H9 (cell line): ENCODE measurements around the gene TIAL1. TPM values are rescaled to one million over a fixed set of nuclear protein-coding genes. Genes with fewer than 3 reads are reported as not detected.
A peak's percentile ranks its signal among the peaks of the same experiment; 100 is the strongest.

Source experiments
- DNase-seq: peaks from one replicate; pipeline ENCODE4 v3.0.0-alpha.2; 2017
- H2AFZ ChIP-seq: one replicate; pipeline ENCODE4 v1.6.1; 2013; ENCODE audit warnings: mild to moderate bottlenecking, low read length, control low read depth, moderate library complexity
- H2AK5ac ChIP-seq: 2 replicates; pipeline ENCODE4 v1.6.1; 2013; ENCODE audit warnings: low read length, control low read depth, mixed read lengths; ENCODE audit not compliant: insufficient read length
- H2BK120ac ChIP-seq: one replicate; pipeline ENCODE4 v1.6.1; 2013; ENCODE audit warnings: low read depth, mild to moderate bottlenecking, low read length, control low read depth, inconsistent platforms; ENCODE audit not compliant: poor library complexity, severe bottlenecking
- H2BK12ac ChIP-seq: 2 replicates; pipeline ENCODE4 v1.6.1; 2013; ENCODE audit warnings: low read length, control low read depth, mixed read lengths, low read depth; ENCODE audit not compliant: insufficient read length
- H2BK15ac ChIP-seq: 2 replicates; pipeline ENCODE4 v1.6.1; 2013; ENCODE audit warnings: low read depth, low read length, control low read depth
- H2BK20ac ChIP-seq: one replicate; pipeline ENCODE4 v1.6.1; 2013; ENCODE audit warnings: low read depth, mild to moderate bottlenecking, low read length, control low read depth, inconsistent platforms; ENCODE audit not compliant: poor library complexity, severe bottlenecking
- H2BK5ac ChIP-seq: 2 replicates; pipeline ENCODE4 v1.6.1; 2013; ENCODE audit warnings: low read length, control low read depth, mixed read lengths; ENCODE audit not compliant: insufficient read length
- H3K14ac ChIP-seq: 2 replicates; pipeline ENCODE4 v1.6.1; 2013; ENCODE audit warnings: low read length, control low read depth; ENCODE audit not compliant: insufficient read depth
- H3K18ac ChIP-seq: 2 replicates; pipeline ENCODE4 v1.6.1; 2013; ENCODE audit warnings: low read depth, mild to moderate bottlenecking, mixed read lengths, low read length, control low read depth; ENCODE audit not compliant: insufficient read length
- H3K23ac ChIP-seq: 2 replicates; pipeline ENCODE4 v1.6.1; 2013; ENCODE audit warnings: low read length, control low read depth, mixed read lengths, low read depth; ENCODE audit not compliant: insufficient read length
- H3K23me2 ChIP-seq: 2 replicates; pipeline ENCODE4 v1.6.1; 2013; ENCODE audit warnings: low read depth, mild to moderate bottlenecking, mixed read lengths, low read length, control low read depth; ENCODE audit not compliant: insufficient read length, poor library complexity, severe bottlenecking
- H3K27ac ChIP-seq: 2 replicates; pipeline ENCODE4 v1.5.1; 2013; ENCODE audit warnings: low read length, control low read depth, mixed read lengths, low read depth; ENCODE audit not compliant: insufficient read length
- H3K27me3 ChIP-seq: 2 replicates; pipeline ENCODE4 v1.6.1; 2013; ENCODE audit warnings: low read length, control low read depth, inconsistent platforms; ENCODE audit not compliant: insufficient read depth
- H3K4ac ChIP-seq: 2 replicates; pipeline ENCODE4 v1.6.1; 2013; ENCODE audit warnings: low read depth, mild to moderate bottlenecking, control low read depth, inconsistent platforms, low read length, moderate library complexity
- H3K4me1 ChIP-seq: 2 replicates; pipeline ENCODE4 v1.6.1; 2013; ENCODE audit warnings: low read length, control low read depth, inconsistent platforms; ENCODE audit not compliant: insufficient read depth
- H3K4me2 ChIP-seq: 2 replicates; pipeline ENCODE4 v1.6.1; 2013; ENCODE audit warnings: low read length, control low read depth, mixed read lengths; ENCODE audit not compliant: insufficient read length, insufficient read depth
- H3K56ac ChIP-seq: 2 replicates; pipeline ENCODE4 v1.6.1; 2013; ENCODE audit warnings: low read depth, mild to moderate bottlenecking, mixed read lengths, low read length, control low read depth; ENCODE audit not compliant: insufficient read length
- H3K79me1 ChIP-seq: 2 replicates; pipeline ENCODE4 v1.6.1; 2013; ENCODE audit warnings: low read depth, mild to moderate bottlenecking, moderate library complexity, low read length, control low read depth, inconsistent platforms; ENCODE audit not compliant: insufficient read depth, poor library complexity, severe bottlenecking
- H3K79me2 ChIP-seq: 2 replicates; pipeline ENCODE4 v1.6.1; 2013; ENCODE audit warnings: low read length, control low read depth, inconsistent platforms; ENCODE audit not compliant: insufficient read depth
- H3K9ac ChIP-seq: 2 replicates; pipeline ENCODE4 v1.6.1; 2013; ENCODE audit warnings: low read length, control low read depth, mixed read lengths; ENCODE audit not compliant: insufficient read length; ENCODE audit errors: extremely low read depth
- H3K9me3 ChIP-seq: one replicate; pipeline ENCODE4 v1.6.1; 2013; ENCODE audit warnings: low read depth, low read length, inconsistent platforms; ENCODE audit not compliant: control insufficient read depth
- H3T11ph ChIP-seq: one replicate; pipeline ENCODE4 v1.6.1; 2013; ENCODE audit warnings: mild to moderate bottlenecking, low read length, control low read depth, inconsistent platforms
- H4K20me1 ChIP-seq: one replicate; pipeline ENCODE4 v1.6.1; 2013; ENCODE audit not compliant: control insufficient read depth, insufficient read length, insufficient read depth
- H4K5ac ChIP-seq: 2 replicates; pipeline ENCODE4 v1.6.1; 2013; ENCODE audit warnings: low read depth, mild to moderate bottlenecking, mixed read lengths, low read length, control low read depth; ENCODE audit not compliant: insufficient read length
- H4K8ac ChIP-seq: replicated peaks from 2 replicates; pipeline ENCODE4 v1.6.1; 2013; ENCODE audit warnings: low read length, control low read depth, mixed read lengths, low read depth; ENCODE audit not compliant: insufficient read length
- H4K91ac ChIP-seq: 2 replicates; pipeline ENCODE4 v1.6.1; 2013; ENCODE audit warnings: low read depth, mild to moderate bottlenecking, moderate library complexity, mixed read lengths, low read length, control low read depth; ENCODE audit not compliant: insufficient read length
- H3K27ac Mint-ChIP-seq, 3 experiments: 2 replicates in 2 of 3; 3 replicates in 1 of 3; pipeline ENCODE4 v1.8.0; 2020 to 2021; ENCODE audit warnings: mixed read lengths in 3 of 3, mild to moderate bottlenecking in 1 of 3, moderate library complexity in 1 of 3
- H3K27me3 Mint-ChIP-seq: 2 replicates; pipeline ENCODE4 v1.8.0; 2021; ENCODE audit warnings: low read depth, mild to moderate bottlenecking, moderate library complexity, mixed read lengths
- H3K36me3 Mint-ChIP-seq, 3 experiments: 2 replicates in 2 of 3; 3 replicates in 1 of 3; pipeline ENCODE4 v1.8.0; 2020 to 2021; ENCODE audit warnings: low read depth in 3 of 3, mixed read lengths in 3 of 3; ENCODE audit not compliant: insufficient read depth in 1 of 3
- H3K4me1 Mint-ChIP-seq, 2 experiments: 2 replicates each; pipeline ENCODE4 v1.8.0; 2020; ENCODE audit warnings: mixed read lengths in 2 of 2
- H3K4me3 Mint-ChIP-seq, 2 experiments: 2 replicates in 1 of 2; 3 replicates in 1 of 2; pipeline ENCODE4 v1.8.0; 2020 to 2021; ENCODE audit warnings: mild to moderate bottlenecking in 2 of 2, mixed read lengths in 2 of 2, moderate library complexity in 1 of 2
- H3K9me3 Mint-ChIP-seq, 2 experiments: 2 replicates in 1 of 2; 3 replicates in 1 of 2; pipeline ENCODE4 v1.8.0; 2020; ENCODE audit warnings: mild to moderate bottlenecking in 2 of 2, mixed read lengths in 2 of 2, moderate library complexity in 1 of 2
- WGBS: extraction: QIAGEN DNeasy Blood & Tissue Kit; methylation state at CpG from one replicate; pipeline ENCODE4 v1.1.7; 2013; ENCODE audit warnings: missing lambda C conversion rate, low lambda C conversion rate, mixed read lengths; ENCODE audit not compliant: insufficient read length; ENCODE audit errors: extremely low coverage; 5-methylcytosine and 5-hydroxymethylcytosine counted together
- total RNA-seq: library from RNA; stranded (reverse); gene quantifications from 2 replicates; pipeline ENCODE4 v1.2.1, GENCODE V29; 2021
- TF ChIP-seq, protein P1 (sequence below): fragments of 200-600 bp; sonication (generic); conservative IDR thresholded peaks from 3 replicates; pipeline ENCODE4 v1.8.0; 2021; ENCODE audit warnings: antibody characterized with exemption, mild to moderate bottlenecking

Gene TIAL1
- total RNA-seq, 1 experiment from 2014 or later: 146 TPM

DNA sequence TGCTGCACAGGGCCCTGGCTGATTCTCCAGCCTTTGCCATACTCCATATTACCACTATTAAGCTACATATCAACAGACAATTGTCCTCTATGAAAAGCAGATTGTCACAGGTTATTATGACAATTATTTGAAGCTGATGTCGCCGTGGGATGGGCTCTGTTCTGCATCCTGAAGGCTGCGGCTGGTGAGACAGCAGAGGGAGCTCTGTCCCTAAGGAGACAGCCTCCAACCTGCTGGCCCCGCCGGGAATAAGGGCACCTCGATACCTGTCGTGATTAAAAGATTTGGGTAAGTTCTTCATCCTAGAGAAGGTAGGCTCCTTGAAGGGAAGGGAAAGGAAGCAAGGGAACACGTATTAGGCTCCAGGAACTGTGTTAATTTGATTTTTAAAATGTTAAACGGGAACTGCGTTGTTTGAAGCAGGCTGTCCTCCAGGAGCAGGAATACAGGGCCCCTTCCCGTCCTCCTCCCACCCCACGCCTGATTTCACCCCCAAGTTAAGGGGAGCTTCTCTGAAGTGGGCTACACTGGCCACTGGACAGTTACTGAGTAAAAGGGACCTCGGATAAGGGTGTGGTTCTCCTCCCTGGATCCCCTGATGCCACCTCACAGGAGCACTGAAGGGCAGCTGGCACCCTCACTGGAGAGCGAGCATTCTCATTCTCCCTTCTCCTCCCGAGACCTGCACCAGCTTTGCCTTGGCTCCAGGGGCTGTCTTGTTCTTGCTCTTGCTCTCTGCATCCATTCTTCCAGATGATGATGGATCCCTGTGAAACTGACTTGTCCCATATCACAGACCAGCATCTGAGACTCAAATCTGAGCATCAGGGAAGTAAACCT, 11.8 kb upstream of the TIAL1 start:
- no peak overlapping the region for H3K23ac ChIP-seq
- no peak overlapping the region for H2BK120ac ChIP-seq
- DNase-seq: peak; percentile 55
- H3K9me3 Mint-ChIP-seq: peaks cover 3 to 9% of the 10 kb centered on the region in 2 experiments
- peaks cover 2 to 6% of the 10 kb centered on the region in 2 experiments for H3K4me1 Mint-ChIP-seq
- H4K5ac ChIP-seq: no peak overlapping the region
- no peaks in the 10 kb centered on the region for H3K79me2 ChIP-seq
- TF ChIP-seq, protein P1, sequence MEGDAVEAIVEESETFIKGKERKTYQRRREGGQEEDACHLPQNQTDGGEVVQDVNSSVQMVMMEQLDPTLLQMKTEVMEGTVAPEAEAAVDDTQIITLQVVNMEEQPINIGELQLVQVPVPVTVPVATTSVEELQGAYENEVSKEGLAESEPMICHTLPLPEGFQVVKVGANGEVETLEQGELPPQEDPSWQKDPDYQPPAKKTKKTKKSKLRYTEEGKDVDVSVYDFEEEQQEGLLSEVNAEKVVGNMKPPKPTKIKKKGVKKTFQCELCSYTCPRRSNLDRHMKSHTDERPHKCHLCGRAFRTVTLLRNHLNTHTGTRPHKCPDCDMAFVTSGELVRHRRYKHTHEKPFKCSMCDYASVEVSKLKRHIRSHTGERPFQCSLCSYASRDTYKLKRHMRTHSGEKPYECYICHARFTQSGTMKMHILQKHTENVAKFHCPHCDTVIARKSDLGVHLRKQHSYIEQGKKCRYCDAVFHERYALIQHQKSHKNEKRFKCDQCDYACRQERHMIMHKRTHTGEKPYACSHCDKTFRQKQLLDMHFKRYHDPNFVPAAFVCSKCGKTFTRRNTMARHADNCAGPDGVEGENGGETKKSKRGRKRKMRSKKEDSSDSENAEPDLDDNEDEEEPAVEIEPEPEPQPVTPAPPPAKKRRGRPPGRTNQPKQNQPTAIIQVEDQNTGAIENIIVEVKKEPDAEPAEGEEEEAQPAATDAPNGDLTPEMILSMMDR: peak; percentile 76
- no peak overlapping the region for H3K9ac ChIP-seq
- H4K91ac ChIP-seq: no peak overlapping the region
- no peak overlapping the region for H3K18ac ChIP-seq
- no peaks in the 10 kb centered on the region for H3K9me3 ChIP-seq
- H3K4ac ChIP-seq: no peak overlapping the region
- H2BK5ac ChIP-seq: no peak overlapping the region
- H2BK15ac ChIP-seq: no peak overlapping the region
- no peak overlapping the region for H3K56ac ChIP-seq
- no peak overlapping the region for H4K8ac ChIP-seq
- no peaks in the 10 kb centered on the region for H3K4me1 ChIP-seq
- no peak overlapping the region for H3K14ac ChIP-seq
- H3K27ac ChIP-seq: no peak overlapping the region
- H3K27ac Mint-ChIP-seq: no peak overlapping the region
- H2BK12ac ChIP-seq: no peak overlapping the region
- H4K20me1 ChIP-seq: no peaks in the 10 kb centered on the region
- peaks cover 5% of the 10 kb centered on the region for H3K27me3 Mint-ChIP-seq
- no peaks in the 10 kb centered on the region for H3K27me3 ChIP-seq
- no peaks in the 10 kb centered on the region for H3K79me1 ChIP-seq
- no peak overlapping the region for H2AFZ ChIP-seq
- 0 out of 7 replicates have a peak, but pooled peaks cover 0 to 3% (median 3%) of the 10 kb centered on the region in 3 experiments for H3K36me3 Mint-ChIP-seq
- peak overlapping the region in 1 of 2 experiments; percentile 53; a peak in 2 of 5 replicates for H3K4me3 Mint-ChIP-seq
- H2AK5ac ChIP-seq: no peak overlapping the region
- H3T11ph ChIP-seq: no peak overlapping the region
- no peak overlapping the region for H3K4me2 ChIP-seq
- WGBS: no CpG with 5 or more reads among the region's 15 CpGs
- H3K23me2 ChIP-seq: no peaks in the 10 kb centered on the region
- no peak overlapping the region for H2BK20ac ChIP-seq
